ENCODE data around the gene OR10Z1. TPM values are rescaled to one million over a fixed set of nuclear protein-coding genes. Genes with fewer than 3 reads are reported as not detected.
A peak's percentile ranks its signal among the peaks of the same experiment; 100 is the strongest.

The OR10Z1 gene
- total RNA-seq, 2 donors from 2014 or later = not detected

DNA sequence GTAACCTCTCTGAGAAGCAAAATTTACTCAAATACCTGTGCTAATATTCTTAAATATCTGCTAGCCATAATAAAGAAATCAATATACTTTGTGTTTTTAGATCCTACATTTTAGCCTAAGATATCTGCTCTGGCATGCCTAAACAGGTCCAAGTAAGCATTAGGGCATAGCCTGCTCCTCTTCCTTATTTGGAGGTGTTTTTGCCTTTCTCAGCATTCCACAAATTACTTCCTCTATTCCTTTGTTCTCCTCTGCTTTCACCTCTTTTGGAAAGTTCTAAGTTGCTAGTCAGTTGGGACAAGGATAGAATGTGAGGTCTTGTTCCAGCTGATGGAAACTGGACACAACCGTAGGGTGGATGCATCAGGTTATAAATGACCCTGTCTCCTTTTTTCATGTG lies 18.1 kb upstream of the OR10Z1 start:
- no peaks in the 10 kb centered on the region for H3K27me3 ChIP-seq (ENCODE audit: control insufficient read depth, insufficient read depth, low read length, poor library complexity, severe bottlenecking)
- TF ChIP-seq, protein P1, sequence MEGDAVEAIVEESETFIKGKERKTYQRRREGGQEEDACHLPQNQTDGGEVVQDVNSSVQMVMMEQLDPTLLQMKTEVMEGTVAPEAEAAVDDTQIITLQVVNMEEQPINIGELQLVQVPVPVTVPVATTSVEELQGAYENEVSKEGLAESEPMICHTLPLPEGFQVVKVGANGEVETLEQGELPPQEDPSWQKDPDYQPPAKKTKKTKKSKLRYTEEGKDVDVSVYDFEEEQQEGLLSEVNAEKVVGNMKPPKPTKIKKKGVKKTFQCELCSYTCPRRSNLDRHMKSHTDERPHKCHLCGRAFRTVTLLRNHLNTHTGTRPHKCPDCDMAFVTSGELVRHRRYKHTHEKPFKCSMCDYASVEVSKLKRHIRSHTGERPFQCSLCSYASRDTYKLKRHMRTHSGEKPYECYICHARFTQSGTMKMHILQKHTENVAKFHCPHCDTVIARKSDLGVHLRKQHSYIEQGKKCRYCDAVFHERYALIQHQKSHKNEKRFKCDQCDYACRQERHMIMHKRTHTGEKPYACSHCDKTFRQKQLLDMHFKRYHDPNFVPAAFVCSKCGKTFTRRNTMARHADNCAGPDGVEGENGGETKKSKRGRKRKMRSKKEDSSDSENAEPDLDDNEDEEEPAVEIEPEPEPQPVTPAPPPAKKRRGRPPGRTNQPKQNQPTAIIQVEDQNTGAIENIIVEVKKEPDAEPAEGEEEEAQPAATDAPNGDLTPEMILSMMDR (conservative IDR thresholded peaks at IDR 0.05) = no peak
- 96 to 100% methylated on average over 1 of the region's 1 CpG for WGBS, 2 experiments (ENCODE audit: insufficient coverage in 1 of 2, insufficient read length in 1 of 2)
- peaks cover 21% of the 10 kb centered on the region for H3K9me3 ChIP-seq (ENCODE audit: control insufficient read depth, low read length)
- H3K9me3 Mint-ChIP-seq = peaks cover 20% of the 10 kb centered on the region
- H3K4me1 Mint-ChIP-seq = no peaks in the 10 kb centered on the region
- no peak overlapping the region for H3K27ac ChIP-seq (ENCODE audit: low read depth, low read length)
- no peak overlapping the region for H3K27ac Mint-ChIP-seq
- H3K4me1 ChIP-seq (ENCODE audit: control insufficient read depth, insufficient read depth, low read length) = no peaks in the 10 kb centered on the region
- DNase-seq = no peak
- no peak overlapping the region for H3K9ac ChIP-seq (ENCODE audit: extremely low read depth, low read length, poor library complexity, severe bottlenecking)
- no peak overlapping the region for H3K4me3 ChIP-seq (ENCODE audit: low read length)
- H3K27me3 Mint-ChIP-seq (ENCODE audit: insufficient read depth) = no peaks in the 10 kb centered on the region
- H3K36me3 ChIP-seq (ENCODE audit: control insufficient read depth, insufficient read depth, low read length) = no peaks in the 10 kb centered on the region
- no peak overlapping the region for H3K4me3 Mint-ChIP-seq
- H3K36me3 Mint-ChIP-seq (ENCODE audit: low read depth) = no peaks in the 10 kb centered on the region

DNA sequence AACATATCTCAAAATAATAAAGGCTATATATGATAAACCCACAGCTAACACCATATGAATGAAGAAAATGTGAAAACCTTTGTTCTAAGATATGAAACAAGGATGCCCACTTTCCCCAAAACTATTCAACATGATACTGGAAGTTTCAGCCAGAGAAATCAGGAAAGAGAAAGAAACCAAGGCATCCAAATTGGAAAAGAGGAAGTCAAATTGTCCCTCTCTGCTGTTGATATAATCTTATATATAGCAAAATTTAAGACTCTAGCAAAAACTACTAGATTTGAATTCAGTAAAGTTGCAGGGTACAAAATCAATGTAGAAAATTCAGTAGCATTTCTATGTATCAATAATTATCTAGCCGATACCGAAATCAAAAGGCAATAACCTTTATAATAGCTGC lies 4.3 kb upstream of the OR10Z1 start:
- Mint-ChIP-seq H3K4me1 (no peaks in the 10 kb centered on the region), H3K36me3 (ENCODE audit: low read depth) (no peaks in the 10 kb centered on the region), H3K9me3 (peaks cover 14% of the 10 kb centered on the region), H3K27me3 (ENCODE audit: insufficient read depth) (no peaks in the 10 kb centered on the region), H3K4me3 (no peak overlapping the region), H3K27ac (no peak overlapping the region)
- Histone ChIP-seq H3K4me1 (ENCODE audit: control insufficient read depth, insufficient read depth, low read length) (no peaks in the 10 kb centered on the region), H3K9ac (ENCODE audit: extremely low read depth, low read length, poor library complexity, severe bottlenecking) (no peak overlapping the region), H3K9me3 (ENCODE audit: control insufficient read depth, low read length) (no peaks in the 10 kb centered on the region), H3K4me3 (ENCODE audit: low read length) (no peak overlapping the region), H3K27ac (ENCODE audit: low read depth, low read length) (no peak overlapping the region), H3K36me3 (ENCODE audit: control insufficient read depth, insufficient read depth, low read length) (no peaks in the 10 kb centered on the region), H3K27me3 (ENCODE audit: control insufficient read depth, insufficient read depth, low read length, poor library complexity, severe bottlenecking) (no peaks in the 10 kb centered on the region)
- TF ChIP-seq, protein P1 (conservative IDR thresholded peaks at IDR 0.05) = no peak
- no peak for DNase-seq
- WGBS, 2 experiments (ENCODE audit: insufficient coverage in 1 of 2, insufficient read length in 1 of 2) = 50% methylated on average over 2 of the region's 2 CpGs; no CpG with 5 or more reads in 1 of the 2 experiments

DNA sequence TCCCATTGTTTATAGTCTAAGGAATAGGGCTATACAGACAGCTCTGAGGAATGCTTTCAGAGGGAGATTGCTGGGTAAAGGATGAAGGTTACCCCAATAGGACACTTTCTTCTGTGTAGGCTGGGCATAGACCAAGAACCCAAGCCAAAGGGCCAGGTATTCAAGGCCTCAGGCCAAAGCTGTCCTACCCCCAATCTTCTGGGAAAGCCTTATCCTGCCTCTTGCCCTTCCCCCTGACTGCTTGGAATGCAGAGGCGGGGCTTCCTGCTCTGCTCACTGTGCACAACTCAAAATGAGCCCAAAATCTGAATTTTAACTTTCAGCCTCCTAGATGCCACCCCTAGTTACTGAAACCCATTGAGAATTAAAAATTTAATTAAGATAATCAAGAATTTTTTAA lies 2.2 kb downstream of the OR10Z1 start:
- peak; percentile 60 for DNase-seq
- no peak overlapping the region for H3K9ac ChIP-seq (ENCODE audit: extremely low read depth, low read length, poor library complexity, severe bottlenecking)
- Mint-ChIP-seq H3K36me3 (ENCODE audit: low read depth) (no peaks in the 10 kb centered on the region), H3K9me3 (no peaks in the 10 kb centered on the region), H3K27ac (no peak overlapping the region), H3K27me3 (ENCODE audit: insufficient read depth) (peaks cover 2% of the 10 kb centered on the region), H3K4me1 (peaks cover 2% of the 10 kb centered on the region), H3K4me3 (no peak overlapping the region)
- TF ChIP-seq, protein P1 (conservative IDR thresholded peaks at IDR 0.05) = no peak
- H3K4me1 ChIP-seq (ENCODE audit: control insufficient read depth, insufficient read depth, low read length) = peaks cover 3% of the 10 kb centered on the region
- no peaks in the 10 kb centered on the region for H3K36me3 ChIP-seq (ENCODE audit: control insufficient read depth, insufficient read depth, low read length)
- no peaks in the 10 kb centered on the region for H3K27me3 ChIP-seq (ENCODE audit: control insufficient read depth, insufficient read depth, low read length, poor library complexity, severe bottlenecking)
- 76 to 100% methylated on average over 1 of the region's 1 CpG for WGBS, 2 experiments (ENCODE audit: insufficient coverage in 1 of 2, insufficient read length in 1 of 2)
- no peak overlapping the region for H3K27ac ChIP-seq (ENCODE audit: low read depth, low read length)
- H3K4me3 ChIP-seq (ENCODE audit: low read length) = no peak overlapping the region
- no peaks in the 10 kb centered on the region for H3K9me3 ChIP-seq (ENCODE audit: control insufficient read depth, low read length)

Data from endodermal cell (in vitro differentiated cells).